HepG2 (cell line): ENCODE measurements around the gene SLC16A3. TPM values are rescaled to one million over a fixed set of nuclear protein-coding genes. Genes with fewer than 3 reads are reported as not detected.

Source experiments
- ARNT2 ChIP-seq: sonication (generic); formaldehyde crosslinking; IDR thresholded peaks from 2 replicates; pipeline ENCODE4 v1.8.0; 2022; ENCODE audit warnings: mild to moderate bottlenecking, low read depth, missing genetic modification reagents, moderate library complexity
- ETV6 ChIP-seq: sonication (generic); formaldehyde crosslinking; conservative IDR thresholded peaks from 2 replicates; pipeline ENCODE4 v1.4.0; 2020; ENCODE audit warnings: missing genetic modification reagents
- HDAC6 ChIP-seq: fragments of 200-600 bp; sonication (generic); IDR thresholded peaks from 2 replicates; pipeline ENCODE4 v1.7.0; 2017; ENCODE audit warnings: mild to moderate bottlenecking, antibody characterized with exemption, low read length, low read depth
- HIVEP1 ChIP-seq: sonication (generic); formaldehyde crosslinking; IDR thresholded peaks from 2 replicates; pipeline ENCODE4 v1.4.0; 2020; ENCODE audit warnings: mild to moderate bottlenecking, missing genetic modification reagents
- HOXA9 ChIP-seq: sonication (generic); formaldehyde crosslinking; IDR thresholded peaks from 2 replicates; pipeline ENCODE4 v1.8.1; 2022; ENCODE audit warnings: missing genetic modification reagents, mild to moderate bottlenecking, moderate library complexity, borderline replicate concordance
- KLF15 ChIP-seq: sonication (generic); formaldehyde crosslinking; IDR thresholded peaks from 2 replicates; pipeline ENCODE4 v1.8.1; 2023; ENCODE audit warnings: borderline replicate concordance, mild to moderate bottlenecking, inconsistent platforms, missing genetic modification reagents, mixed read lengths
- MIER2 ChIP-seq: IDR thresholded peaks from 2 replicates; pipeline ENCODE4 v1.6.1; 2016; ENCODE audit warnings: missing biosample characterization, missing genetic modification reagents
- NCOA1 ChIP-seq: sonication (generic); formaldehyde crosslinking; IDR thresholded peaks from 2 replicates; pipeline ENCODE4 v1.9.0; 2021; ENCODE audit warnings: missing genetic modification reagents
- NR1H2 ChIP-seq: sonication (generic); formaldehyde crosslinking; IDR thresholded peaks from 2 replicates; pipeline ENCODE4 v1.8.1; 2022; ENCODE audit warnings: low read depth, missing genetic modification reagents, borderline replicate concordance
- PRDM15 ChIP-seq: sonication (generic); formaldehyde crosslinking; IDR thresholded peaks from 2 replicates; pipeline ENCODE4 v1.4.0; 2020; ENCODE audit warnings: missing genetic modification reagents
- SAFB2 ChIP-seq: sonication (generic); formaldehyde crosslinking; IDR thresholded peaks from 2 replicates; pipeline ENCODE4 v1.5.1; 2020; ENCODE audit warnings: missing genetic modification reagents, low read depth, mild to moderate bottlenecking, borderline replicate concordance
- THAP9 ChIP-seq: sonication (generic); formaldehyde crosslinking; IDR thresholded peaks from 2 replicates; pipeline ENCODE4; 2020; ENCODE audit warnings: missing genetic modification reagents, mild to moderate bottlenecking, borderline replicate concordance
- ZBTB38 ChIP-seq: sonication (generic); formaldehyde crosslinking; IDR thresholded peaks from 2 replicates; pipeline ENCODE4 v1.5.1; 2020; ENCODE audit warnings: mild to moderate bottlenecking, missing genetic modification reagents
- ZFP90 ChIP-seq: sonication (generic); formaldehyde crosslinking; IDR thresholded peaks from 2 replicates; pipeline ENCODE4 v1.8.0; 2022; ENCODE audit warnings: missing genetic modification reagents, mild to moderate bottlenecking, inconsistent platforms, borderline replicate concordance
- ZNF232 ChIP-seq: sonication (generic); formaldehyde crosslinking; IDR thresholded peaks from 2 replicates; pipeline ENCODE4 v1.4.0; 2020; ENCODE audit warnings: missing genetic modification reagents, borderline replicate concordance
- ZNF253 ChIP-seq: sonication (generic); formaldehyde crosslinking; IDR thresholded peaks from 2 replicates; pipeline ENCODE4 v1.8.0; 2022; ENCODE audit warnings: mild to moderate bottlenecking, missing genetic modification reagents, borderline replicate concordance
- ZNF709 ChIP-seq: sonication (generic); formaldehyde crosslinking; IDR thresholded peaks from 2 replicates; pipeline ENCODE4 v1.5.0; 2020; ENCODE audit warnings: mild to moderate bottlenecking, missing genetic modification reagents
- ZSCAN20 ChIP-seq: sonication (generic); formaldehyde crosslinking; IDR thresholded peaks from 2 replicates; pipeline ENCODE4 v1.4.0; 2020; ENCODE audit warnings: missing genetic modification reagents, mild to moderate bottlenecking, borderline replicate concordance
- ZSCAN29 ChIP-seq: sonication (generic); formaldehyde crosslinking; conservative IDR thresholded peaks from 2 replicates; pipeline ENCODE4 v1.4.0; 2020; ENCODE audit warnings: mild to moderate bottlenecking, missing genetic modification reagents
- ZSCAN5A ChIP-seq: sonication (generic); formaldehyde crosslinking; IDR thresholded peaks from 2 replicates; pipeline ENCODE4 v1.8.0; 2022; ENCODE audit warnings: mild to moderate bottlenecking, missing genetic modification reagents, borderline replicate concordance
- polyA plus RNA-seq, 8 experiments: library from polyadenylated mRNA; depleted of rRNA in 3 of 8; stranded (reverse) in 7 of 8; unstranded in 1 of 8; fragments of >200 nt; fragmentation: Illumina TruSeq in 4 of 8; extraction: Trizol in 4 of 8; gene quantifications; 2 replicates each; pipeline versions ENCODE4 v1.2.1 to v1.2.3, GENCODE V29; 2011 to 2016; ENCODE audit warnings: low read depth in 4 of 8, missing spikeins in 1 of 8, mixed read lengths in 1 of 8; ENCODE audit not compliant: insufficient read depth in 1 of 8
- total RNA-seq, 5 experiments: library from RNA; depleted of rRNA; stranded (reverse); fragments of >200 nt; fragmentation: Illumina TruSeq; extraction: Trizol; gene quantifications; 2 replicates each; pipeline ENCODE4 v1.2.3, GENCODE V29; 2016; ENCODE audit warnings: low read depth in 1 of 5

Gene SLC16A3
- total and polyA plus RNA-seq, 2 of the 13 experiments (the other 11 are each of a cell fraction or from before 2014, with no cell fraction given): 242 to 349 TPM

- TF ChIP-seq ZSCAN5A (CRISPR knock-in tag): no peak
- peak; percentile 10; the same call in 1 of the 2 replicates for TF ChIP-seq ZBTB38 (CRISPR knock-in tag)
- peak; percentile 88; the same call in 1 of the 2 replicates for TF ChIP-seq KLF15 (CRISPR knock-in tag)
- TF ChIP-seq ZNF709: peak; percentile 80
- TF ChIP-seq ZNF253 (CRISPR knock-in tag): peak; percentile 21; the same call in 1 of the 2 replicates
- peak; percentile 72; the same call in 1 of the 2 replicates for TF ChIP-seq ARNT2
- 0 out of 2 replicates have a peak, but pooled peaks have one; percentile 13 for TF ChIP-seq MIER2 (CRISPR knock-in tag)
- TF ChIP-seq HIVEP1 (CRISPR knock-in tag): peak; percentile 42; the same call in 1 of the 2 replicates
- peak; percentile 54; the same call in 1 of the 2 replicates for TF ChIP-seq ZFP90 (CRISPR knock-in tag)
- no peak for TF ChIP-seq HDAC6
- TF ChIP-seq NR1H2 (CRISPR knock-in tag): peak; percentile 78; the same call in 1 of the 2 replicates
- TF ChIP-seq NCOA1 (CRISPR knock-in tag): peak; percentile 90
- peak; percentile 65; the same call in 1 of the 2 replicates for TF ChIP-seq ZNF232 (CRISPR knock-in tag)
- TF ChIP-seq ZSCAN29 (CRISPR knock-in tag): peak; percentile 57; the same call in 1 of the 2 replicates
- TF ChIP-seq PRDM15 (CRISPR knock-in tag): no peak; the same call in 1 of the 2 replicates
- no peak for TF ChIP-seq THAP9 (CRISPR knock-in tag)
- peak; percentile 55; the same call in 1 of the 2 replicates for TF ChIP-seq ETV6 (CRISPR knock-in tag)
- TF ChIP-seq HOXA9 (CRISPR knock-in tag): no peak
- TF ChIP-seq ZSCAN20 (CRISPR knock-in tag): peak; percentile 74; the same call in 1 of the 2 replicates
- no peak for TF ChIP-seq SAFB2 (CRISPR knock-in tag)
Measured at GRCh38 chr17:82273327-82274133, 44.7 kb downstream of the SLC16A3 start, which contains the start of gene CSNK1D (continued).
